GM18508 (cell line): ENCODE measurements around the gene CDK5RAP2.

Experiments used
- ATAC-seq: cut with Tn5 transposase; IDR thresholded peaks from one replicate; pipeline ENCODE4 v1.9.1; 2021; ENCODE audit warnings: moderate number of reproducible peaks; ENCODE audit not compliant: insufficient read depth, unreplicated experiment

CDK5RAP2 gene

DNA sequence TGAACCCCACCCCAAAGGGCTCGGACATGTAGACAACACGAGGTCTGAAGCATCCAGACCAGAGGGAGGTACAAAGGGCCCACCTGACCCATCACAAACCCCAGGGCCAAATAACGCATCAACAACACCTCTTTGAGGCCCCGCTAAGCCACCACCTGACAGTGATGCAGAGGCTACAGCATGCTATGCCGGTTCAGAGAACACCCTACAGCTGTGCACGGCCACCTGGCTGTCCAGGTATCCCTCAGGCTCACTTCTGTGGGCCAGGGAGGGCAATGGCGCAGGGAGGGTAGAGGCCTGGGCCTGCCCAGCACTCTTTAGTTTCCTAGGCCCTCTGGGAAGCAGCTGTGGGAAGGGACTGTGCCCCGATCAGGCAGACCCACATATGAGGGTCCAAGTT lies 190.1 kb downstream of the CDK5RAP2 start:
- ATAC-seq, result no peak

DNA sequence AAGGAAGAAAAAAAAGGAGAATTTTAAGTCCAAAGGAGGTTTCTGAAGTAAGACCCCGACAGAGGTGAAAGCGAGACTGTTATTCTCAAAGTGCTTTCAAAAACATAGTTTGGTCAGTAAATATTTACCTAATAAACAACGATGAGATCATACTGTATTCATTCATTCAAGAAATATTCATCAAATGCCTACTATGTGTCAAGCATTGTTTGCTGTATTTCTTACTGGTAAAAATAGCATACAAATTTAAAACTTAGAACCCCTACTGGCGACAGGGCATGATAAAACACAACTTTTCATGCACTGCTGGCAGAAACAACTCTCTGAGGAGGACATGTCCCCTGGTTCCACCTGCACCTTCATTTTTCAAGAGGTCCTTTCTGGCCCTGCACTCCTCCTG lies 190.7 kb downstream of the CDK5RAP2 start:
- no peak for ATAC-seq

DNA sequence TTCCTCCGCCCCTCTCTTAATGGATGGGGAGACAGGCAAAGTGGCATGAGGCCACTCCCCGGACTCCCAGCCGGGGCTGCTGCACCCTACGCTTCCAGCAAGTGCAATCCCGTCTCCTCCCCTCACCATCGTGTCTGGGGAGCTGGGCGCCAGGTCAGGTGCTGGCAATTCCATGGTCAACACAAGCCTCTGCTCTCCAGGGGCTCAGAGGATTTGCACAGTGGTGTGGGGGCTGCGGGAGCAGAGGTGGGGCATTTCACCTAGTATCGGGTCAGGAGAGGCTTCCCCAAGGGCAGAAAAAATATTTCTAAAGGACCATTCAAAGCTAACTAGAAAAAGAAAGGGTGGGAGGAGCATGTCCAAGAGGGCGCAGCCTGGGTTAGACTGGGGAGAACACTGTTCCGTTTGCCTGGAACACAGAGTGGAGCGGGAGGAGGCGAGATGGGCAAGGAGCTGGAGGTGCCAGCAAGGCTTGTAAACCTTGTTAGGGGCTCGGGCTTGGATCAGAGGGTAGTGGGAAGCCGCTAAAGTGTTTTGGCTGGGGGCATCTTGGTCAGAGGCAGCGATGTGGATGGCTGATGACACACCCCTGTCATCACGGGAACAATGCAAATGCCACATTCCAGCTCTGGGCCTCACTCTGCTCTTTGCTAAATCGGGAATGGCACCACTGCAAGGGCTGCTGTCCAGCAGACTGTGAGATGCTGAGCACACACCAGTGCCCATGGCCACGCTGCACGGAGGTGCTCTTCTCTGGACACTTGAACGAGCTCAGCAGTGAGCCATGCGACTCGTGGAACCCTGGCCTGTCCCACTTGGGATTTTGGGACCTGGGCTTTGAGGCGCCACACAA lies 191.7 kb downstream of the CDK5RAP2 start:
- no peak for ATAC-seq

DNA sequence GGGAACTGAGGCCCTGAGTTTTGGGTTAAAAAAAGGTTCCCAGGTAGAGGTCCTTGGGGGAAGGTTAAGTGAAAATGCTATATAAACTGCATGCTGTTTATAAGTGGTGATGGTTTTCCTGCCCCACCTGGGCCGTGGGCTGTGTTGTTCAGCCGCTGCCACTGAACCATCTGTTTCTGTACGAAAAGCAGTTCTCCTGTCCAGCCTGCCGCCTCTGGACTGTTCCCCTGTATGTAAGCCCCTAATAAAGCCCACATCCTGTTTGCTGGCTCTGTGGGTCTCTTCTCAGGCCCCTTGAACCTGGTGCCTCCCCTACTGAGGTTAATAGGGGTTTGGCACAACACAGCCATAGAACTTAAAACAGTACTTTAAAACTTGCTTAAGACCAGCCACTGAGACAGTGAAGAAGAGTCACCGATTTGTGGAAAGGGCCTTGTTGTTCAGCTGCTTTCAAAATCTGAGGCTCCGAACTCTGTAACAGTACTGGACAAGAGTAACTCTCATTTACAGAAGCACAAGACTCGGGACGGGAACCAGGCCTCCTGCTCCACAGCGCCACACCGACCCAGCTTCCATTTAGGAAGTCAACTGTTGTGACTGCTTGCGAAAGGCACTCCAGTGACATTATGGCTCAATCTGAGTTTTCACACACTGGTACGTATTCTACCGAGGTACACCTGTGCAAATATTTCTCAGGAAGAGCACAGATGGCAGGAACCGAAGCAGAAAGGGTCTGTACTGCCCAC lies 192.5 kb downstream of the CDK5RAP2 start:
- ATAC-seq, result no peak

DNA sequence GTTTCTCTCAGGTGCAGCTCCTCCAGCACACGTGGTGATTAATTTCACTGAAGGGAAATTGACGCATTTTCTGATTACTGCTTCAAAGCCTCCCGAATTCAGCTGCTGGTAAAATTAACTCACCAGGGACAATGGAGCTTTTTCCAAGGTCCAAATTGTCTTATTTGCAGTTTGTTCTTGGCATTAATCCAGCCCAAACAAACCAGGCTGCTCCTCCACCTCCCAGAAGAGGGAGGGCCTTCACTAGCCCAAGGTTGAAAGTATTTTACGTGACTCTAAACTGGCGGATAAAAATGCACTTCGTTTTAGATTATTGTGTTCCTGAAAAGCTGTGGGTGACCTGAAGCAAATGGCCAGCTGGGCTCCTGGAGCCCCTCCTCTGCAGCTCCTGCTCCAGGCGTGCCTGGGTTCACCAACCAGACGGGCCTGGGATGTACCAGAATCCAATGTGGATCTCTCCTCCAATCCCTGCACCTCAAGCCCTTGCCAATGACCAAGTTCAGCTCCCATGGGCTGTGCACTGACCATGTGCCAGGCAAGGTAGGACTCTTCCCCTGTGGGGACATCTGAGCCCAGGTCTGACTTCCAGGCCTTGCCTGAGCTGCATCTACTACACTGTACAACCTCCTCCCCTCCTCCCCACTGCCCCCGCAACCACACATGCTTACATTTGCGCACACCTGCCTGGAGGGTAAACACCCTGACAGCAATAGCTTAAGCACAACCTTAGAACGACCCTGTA lies 193.4 kb downstream of the CDK5RAP2 start:
- ATAC-seq, result no peak

DNA sequence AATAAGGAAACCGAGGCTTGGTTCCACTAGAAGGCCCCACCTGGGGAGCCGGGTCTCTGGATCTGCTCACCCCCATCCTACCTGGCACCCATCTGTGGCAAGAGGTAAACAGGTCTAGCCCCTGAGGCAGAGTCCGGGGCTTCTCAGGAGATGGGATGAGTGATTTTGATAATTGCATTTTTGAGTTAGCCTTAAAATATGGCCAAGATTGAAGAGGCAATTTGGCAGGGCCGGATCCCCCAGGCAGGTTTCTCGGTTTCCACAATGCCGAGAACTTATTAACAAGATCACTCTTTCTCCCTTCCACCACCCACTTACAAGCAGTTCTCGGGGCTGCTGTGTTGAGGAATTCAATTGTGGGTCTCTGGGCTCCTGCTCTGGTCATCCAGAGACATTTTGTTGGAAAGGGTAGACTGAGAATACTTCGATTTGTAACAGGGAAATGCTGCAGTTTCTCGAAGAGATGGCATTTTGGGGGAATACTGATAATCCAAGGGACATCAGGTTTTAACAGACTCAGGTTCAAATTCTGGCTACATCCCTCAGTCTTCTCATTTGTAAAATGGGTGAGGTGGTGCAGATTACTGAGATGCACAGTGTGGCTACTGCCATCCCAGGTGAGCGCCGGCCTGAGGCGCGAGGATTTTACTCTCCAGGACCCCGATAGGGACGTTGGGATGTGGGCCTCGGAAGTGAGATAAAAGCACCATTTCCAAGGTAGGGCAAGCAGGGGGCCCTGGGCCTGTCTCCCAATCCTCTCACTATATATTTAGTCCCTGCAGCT lies 194.2 kb downstream of the CDK5RAP2 start:
- no peak for ATAC-seq

DNA sequence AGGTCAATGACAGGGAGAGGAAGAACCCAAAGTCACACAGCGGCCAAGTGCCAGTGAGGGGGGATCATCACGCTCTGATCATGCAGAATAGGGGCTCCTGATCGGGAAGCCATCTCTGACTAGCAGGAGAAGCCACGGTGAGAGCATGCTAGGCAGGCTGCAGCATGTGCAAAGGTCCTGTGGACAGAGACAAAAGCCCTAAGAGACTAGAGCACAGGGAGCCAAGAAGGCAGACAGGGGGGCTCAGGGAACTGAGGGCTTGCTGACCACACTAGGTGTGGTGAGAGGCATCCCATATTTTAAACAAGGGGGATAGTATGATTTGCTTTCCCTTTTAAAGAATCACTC lies 195.1 kb downstream of the CDK5RAP2 start:
- no peak for ATAC-seq

DNA sequence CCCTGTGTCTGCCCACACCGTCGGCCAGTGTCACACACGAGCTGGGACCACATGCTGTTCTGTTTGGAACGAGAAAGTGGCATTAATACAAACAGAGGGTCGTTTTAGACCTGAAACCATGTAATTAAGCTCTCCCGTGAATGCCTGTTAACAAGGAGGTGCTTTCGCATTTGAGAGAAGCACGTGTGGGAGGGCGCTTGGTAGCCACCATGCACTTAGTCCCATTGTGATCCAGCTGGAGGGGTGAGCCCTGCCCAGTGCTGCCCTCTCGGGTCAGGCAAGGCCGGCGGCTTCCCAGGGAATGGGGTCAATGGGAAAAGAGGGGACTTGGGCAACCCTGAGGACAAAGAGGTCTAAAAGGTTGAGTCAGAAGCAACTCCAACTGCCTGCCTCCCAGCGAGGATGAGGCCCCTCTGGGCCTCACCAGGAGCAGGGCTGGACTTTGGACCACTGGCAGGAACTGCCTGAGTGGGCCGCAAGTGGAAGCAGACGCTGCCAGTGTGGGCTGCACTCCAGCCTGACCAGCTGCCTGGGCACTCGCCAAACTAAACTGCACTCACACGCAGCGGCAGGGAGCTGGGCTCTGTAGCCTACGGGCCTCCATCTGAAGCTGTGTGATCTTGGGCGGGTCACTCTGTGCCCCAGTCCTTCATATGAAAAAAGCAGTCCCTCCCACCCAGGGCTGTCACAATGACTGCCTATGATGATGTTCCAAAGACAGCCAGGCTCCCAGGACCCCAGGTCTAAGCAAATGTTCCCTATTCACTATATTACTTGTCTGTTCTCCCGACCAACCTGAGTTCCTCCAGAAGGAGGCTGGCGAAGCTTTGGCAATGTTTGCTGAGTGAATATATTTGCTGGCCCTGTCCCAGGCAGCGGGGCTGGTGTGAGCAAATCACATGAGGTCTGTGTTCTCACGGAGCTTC lies 195.7 kb downstream of the CDK5RAP2 start:
- ATAC-seq, result no peak

DNA sequence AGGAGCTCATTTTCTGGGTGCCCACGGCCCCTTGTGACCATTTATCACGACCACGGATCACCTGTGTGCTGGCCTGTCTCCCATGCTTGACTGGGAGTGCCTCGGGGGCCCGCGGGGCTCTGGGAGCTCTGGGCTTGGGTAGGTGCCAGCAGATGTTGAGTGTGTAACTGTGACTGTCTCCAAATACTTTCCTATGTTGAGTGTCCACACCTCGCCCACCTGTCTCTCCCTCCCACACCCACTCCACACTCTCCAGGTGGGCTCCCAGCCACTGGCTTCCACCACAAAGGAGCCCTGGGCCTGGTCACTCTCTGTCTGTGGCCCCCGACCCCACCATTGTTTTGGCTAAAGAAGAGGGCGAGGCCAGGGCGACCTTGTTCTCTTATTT lies 196.4 kb downstream of the CDK5RAP2 start:
- ATAC-seq, result no peak

DNA sequence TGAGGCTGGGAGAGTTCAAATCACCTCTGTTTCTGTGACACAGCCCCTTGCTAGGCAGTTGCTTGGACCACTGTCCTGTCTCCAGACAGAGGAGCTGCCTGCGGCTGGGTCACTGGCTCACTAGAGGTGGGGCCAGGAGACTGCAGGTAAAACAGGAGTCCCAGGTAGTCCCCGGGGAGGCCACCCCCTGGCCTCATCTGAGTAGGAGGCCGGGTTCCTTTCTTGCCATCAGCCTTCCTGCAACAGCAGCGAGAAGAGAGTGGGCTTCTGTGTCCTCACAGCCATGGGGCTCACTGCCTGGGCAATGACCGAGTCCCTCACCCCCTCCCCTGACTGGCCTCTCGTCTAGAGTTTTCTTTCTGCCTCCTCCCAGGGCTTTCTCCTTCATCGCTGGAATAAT lies 197.5 kb downstream of the CDK5RAP2 start:
- ATAC-seq, result no peak

DNA sequence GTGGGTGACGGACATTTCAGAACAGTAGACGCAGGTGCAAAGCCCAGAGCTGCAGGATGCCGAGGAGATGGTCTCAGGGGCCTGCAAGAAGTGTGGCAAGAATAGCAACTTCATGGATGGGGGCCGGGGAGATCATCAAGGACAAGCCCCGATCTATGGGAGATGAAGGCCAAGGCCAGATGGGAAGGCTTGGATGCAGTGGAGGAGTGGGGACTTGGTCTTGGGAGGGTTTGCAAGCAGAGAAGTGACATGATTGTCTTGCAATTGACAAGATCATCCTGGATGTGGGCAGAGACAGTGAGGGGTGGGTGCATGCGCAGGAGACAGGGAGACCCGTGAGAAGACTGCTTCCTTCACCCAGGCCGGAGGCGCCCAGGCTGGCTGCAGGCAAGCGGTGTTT lies 198.1 kb downstream of the CDK5RAP2 start:
- no peak for ATAC-seq

DNA sequence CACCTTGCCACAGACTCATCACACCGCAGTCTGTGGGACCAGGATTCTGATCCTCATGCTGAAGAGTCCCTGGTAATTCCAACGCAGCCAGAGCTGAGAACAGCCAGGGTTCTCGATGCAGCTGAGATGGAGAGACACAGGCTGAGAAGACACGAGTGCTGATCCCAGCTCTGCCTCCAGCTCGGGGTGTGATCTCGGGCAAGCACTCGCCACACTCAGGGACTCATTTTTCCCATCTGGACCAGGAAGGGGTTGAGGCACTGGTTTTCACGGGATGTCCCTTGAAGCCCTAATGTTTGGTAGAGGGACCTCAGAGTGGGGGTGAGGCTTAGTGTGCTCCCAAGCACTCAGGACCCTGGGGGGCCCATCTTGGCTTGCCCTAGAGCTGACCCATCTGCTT lies 200.4 kb downstream of the CDK5RAP2 start:
- no peak for ATAC-seq

DNA sequence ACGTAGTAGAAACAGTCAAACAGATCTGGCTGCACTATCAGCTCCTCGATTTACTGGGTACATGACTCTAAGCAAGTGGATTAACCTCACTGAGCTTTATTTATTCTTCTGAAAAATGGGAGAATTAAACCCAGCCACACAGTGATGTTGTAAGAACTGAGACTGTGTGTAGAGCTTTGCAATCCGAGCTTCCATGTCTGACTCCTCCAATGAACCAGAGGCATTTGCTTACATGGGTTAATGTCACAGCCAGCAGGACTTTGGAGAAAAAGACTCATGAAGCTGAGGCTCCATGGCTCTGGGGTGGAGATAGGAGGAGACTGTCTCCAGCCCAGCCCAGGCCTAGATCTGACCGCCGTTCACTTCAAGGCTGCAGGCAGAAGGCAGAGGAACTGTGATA lies 201.3 kb downstream of the CDK5RAP2 start:
- ATAC-seq, result no peak

DNA sequence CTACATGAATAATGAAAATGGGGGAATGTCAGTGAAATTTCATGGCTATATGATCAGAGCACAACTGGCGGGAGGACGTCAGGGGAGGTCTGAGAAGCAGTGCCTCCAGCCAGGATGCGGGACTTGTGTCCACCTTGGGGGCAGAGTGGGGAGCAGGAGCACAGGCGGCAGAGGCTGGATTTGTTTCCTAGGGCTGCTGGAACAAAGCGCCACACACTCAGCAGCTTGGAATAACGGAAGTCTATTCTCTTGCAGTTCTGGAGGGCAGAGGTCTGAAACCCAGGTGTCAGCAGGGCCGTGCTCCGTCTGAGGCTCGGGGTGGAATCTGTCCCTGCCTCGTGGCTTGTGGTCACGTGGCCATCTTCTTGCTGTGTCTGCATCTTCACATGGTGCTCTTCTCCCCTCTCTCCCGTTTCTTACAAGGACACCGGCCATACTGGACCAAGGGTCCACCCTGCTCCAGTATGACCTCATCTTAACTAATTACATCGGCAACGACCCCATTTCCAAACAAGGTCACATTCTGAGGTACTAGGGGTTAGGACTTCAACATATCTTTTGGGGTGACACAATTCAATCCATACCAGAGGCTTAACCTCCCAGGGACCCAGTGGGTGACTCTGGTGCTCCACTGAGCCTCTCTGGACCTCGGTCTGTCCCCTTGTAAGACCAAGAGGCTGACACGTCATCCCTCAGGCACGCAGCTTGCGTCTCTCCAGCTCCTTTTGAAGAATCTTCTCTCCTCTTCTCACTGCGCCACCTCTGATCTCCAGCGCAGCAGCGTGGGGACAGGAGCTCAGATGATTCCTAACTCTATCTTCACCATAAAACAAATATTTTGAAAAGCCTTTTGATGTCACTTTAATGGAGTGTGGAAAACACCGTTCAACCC lies 202.5 kb downstream of the CDK5RAP2 start:
- ATAC-seq, result no peak

DNA sequence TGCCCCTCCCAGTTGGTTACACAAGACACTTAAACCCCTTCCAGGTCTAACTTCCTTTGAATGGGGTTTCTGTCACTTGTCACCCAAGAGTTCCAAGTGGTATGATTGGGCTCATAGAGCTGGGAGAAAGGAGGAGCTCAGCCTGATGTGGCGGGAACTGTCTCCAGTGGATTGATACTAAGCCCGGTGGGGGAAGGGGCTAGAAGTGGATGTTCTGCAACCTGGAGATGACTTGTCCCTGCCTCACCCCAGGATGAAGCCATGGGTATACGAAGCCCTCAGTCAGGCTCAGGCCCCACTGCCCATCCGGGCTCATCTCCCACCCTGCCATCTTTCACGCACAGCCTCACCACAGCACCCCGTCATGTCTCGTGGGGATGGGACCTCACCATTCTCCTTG lies 203.9 kb downstream of the CDK5RAP2 start:
- no peak for ATAC-seq

DNA sequence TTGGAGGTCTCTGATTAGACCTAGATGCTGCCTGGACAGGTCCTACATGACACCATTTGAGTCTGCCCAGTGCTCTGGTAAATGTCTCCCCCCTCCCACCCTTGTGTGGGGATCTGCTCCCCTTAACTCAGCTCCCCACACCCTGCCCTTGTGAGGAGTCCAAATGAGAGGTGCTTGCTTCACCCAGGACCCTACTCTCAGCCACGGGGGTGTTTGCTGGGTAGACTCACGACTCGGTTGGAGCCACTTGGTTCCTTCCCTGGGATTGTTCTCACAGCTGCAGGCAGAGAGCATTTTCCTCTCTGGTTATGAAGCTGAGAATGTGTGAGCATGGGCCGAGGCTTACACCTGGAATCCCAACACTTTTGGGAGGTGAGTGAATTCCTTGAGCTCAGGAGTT lies 204.7 kb downstream of the CDK5RAP2 start:
- ATAC-seq, result no peak

DNA sequence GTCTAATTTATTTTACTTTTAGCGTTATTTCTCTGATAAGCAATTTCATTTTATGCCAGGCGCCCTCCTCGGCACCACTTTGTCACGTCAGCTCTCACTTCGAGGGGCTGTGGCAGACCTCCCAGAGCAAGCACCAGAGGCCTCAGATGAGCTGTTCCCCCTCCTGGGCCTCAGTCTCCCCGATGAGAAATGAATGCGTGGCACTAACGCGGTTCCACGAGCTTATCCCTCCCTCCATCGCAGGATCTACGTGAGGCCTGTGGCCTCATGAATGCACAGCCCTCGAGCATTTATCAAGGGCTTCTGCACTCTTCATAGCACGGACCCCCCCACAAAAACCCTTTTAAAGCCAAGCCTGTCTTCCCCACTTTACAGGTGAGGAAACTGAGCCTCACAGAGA lies 205.2 kb downstream of the CDK5RAP2 start:
- no peak for ATAC-seq

DNA sequence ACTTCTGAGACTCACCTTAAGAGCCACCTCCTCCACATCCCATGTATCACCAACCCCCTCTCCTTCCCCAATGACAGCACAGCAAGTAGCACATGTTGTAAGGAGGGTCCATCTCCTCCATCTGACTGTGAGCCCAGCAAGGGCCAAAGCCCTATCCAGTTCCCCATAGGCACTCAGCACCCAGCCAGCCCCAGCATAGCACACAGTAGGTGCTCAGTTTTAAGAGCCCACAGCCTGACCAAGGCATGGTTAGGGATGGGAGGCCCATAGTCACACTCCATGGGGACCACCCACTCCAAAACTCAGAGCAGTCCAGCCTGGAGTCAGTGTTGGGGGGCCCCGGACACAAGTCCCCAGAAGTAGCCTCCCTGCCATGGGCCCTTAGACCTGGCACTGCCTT lies 205.7 kb downstream of the CDK5RAP2 start:
- no peak for ATAC-seq
